Activated CD8-positive, alpha-beta T cell treated with anti-CD3 and anti-CD28 coated beads for 36 hours (primary cell): Measurements from ENCODE around the gene RTN4RL1. TPM values are rescaled to one million over a fixed set of nuclear protein-coding genes. Genes with fewer than 3 reads are reported as not detected.

ENCODE experiments used
- ATAC-seq: fragments of 200-7000 bp; cut with Tn5 transposase; one replicate; pipeline ENCODE4 v1.10.0; 2021; ENCODE audit warnings: mild to moderate bottlenecking, moderate library complexity
- CTCF ChIA-PET: fragments of 350-600 bp; sonication (Branson Sonifier 250); formaldehyde crosslinking; loops from one replicate; lab custom pipeline; 2021; ENCODE audit warnings: antibody characterized with exemption; lab: Charles Lee
- POLR2A ChIA-PET: fragments of 350-600 bp; sonication (Branson Sonifier 250); formaldehyde crosslinking; loops from one replicate; lab custom pipeline; 2021; ENCODE audit warnings: antibody characterized with exemption; lab: Charles Lee
- DNase-seq: peaks from one replicate; pipeline ENCODE4 v3.0.0-alpha.2; 2020
- H3K27ac Mint-ChIP-seq: one replicate; pipeline ENCODE4 v1.8.0; 2021; ENCODE audit warnings: mild to moderate bottlenecking, mixed read lengths
- H3K27me3 Mint-ChIP-seq: one replicate; pipeline ENCODE4 v1.8.0; 2021; ENCODE audit warnings: mixed read lengths
- H3K36me3 Mint-ChIP-seq: one replicate; pipeline ENCODE4 v1.8.0; 2021; ENCODE audit warnings: low read depth, mixed read lengths
- H3K4me1 Mint-ChIP-seq: one replicate; pipeline ENCODE4 v1.8.0; 2021; ENCODE audit warnings: low read depth, mixed read lengths
- H3K4me3 Mint-ChIP-seq: one replicate; pipeline ENCODE4 v1.8.0; 2021; ENCODE audit warnings: mild to moderate bottlenecking, moderate library complexity, mixed read lengths
- H3K9me3 Mint-ChIP-seq: one replicate; pipeline ENCODE4 v1.8.0; 2021; ENCODE audit warnings: mixed read lengths
- intact Hi-C: fragments of 100-400 bp; cut with micrococcal nuclease; formaldehyde crosslinking; loops from one replicate; pipeline ENCODE4 v1.10.0; 2022
- total RNA-seq, 2 experiments: library from RNA; stranded (reverse); gene quantifications; one replicate each; pipeline ENCODE4 v1.2.3, GENCODE V29; 2021
- TF ChIP-seq, protein P1 (sequence below): fragments of 200-600 bp; IDR thresholded peaks from one replicate; pipeline ENCODE4 v1.8.0; 2022; ENCODE audit warnings: antibody characterized with exemption, mild to moderate bottlenecking

Gene RTN4RL1
- total RNA-seq, 2 experiments from 2014 or later, result 0.27 to 0.49 TPM

DNA sequence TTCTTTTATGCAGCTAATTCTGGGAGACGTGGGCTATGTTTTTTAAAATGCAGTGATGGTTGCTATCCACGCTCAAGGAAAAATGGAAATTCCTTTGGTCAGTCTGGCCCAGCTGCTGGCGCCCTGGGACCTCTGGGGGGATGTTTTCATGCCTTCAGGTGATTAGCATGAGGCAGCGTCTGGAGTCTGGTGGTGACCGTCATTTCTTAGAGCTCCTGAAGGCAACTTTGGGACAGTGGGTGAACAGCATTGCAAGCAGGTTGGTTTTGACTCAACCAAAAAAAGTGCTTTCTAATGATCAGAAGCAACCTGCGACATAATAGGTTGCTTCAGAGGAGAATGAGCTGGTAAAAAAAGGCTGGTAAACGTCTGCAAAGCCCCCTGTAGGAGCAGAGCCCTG, 113.0 kb downstream of the RTN4RL1 start:
- ChIA-PET POLR2A (no interaction called here), CTCF (interaction anchor here (1.2 kb wide), 1 partner anchor 101 kb away, joined by 3 read pairs; no protein-coding TSS in a partner anchor)
- H3K4me1 Mint-ChIP-seq, result peaks cover 7% of the 10 kb centered on the region
- TF ChIP-seq, protein P1, sequence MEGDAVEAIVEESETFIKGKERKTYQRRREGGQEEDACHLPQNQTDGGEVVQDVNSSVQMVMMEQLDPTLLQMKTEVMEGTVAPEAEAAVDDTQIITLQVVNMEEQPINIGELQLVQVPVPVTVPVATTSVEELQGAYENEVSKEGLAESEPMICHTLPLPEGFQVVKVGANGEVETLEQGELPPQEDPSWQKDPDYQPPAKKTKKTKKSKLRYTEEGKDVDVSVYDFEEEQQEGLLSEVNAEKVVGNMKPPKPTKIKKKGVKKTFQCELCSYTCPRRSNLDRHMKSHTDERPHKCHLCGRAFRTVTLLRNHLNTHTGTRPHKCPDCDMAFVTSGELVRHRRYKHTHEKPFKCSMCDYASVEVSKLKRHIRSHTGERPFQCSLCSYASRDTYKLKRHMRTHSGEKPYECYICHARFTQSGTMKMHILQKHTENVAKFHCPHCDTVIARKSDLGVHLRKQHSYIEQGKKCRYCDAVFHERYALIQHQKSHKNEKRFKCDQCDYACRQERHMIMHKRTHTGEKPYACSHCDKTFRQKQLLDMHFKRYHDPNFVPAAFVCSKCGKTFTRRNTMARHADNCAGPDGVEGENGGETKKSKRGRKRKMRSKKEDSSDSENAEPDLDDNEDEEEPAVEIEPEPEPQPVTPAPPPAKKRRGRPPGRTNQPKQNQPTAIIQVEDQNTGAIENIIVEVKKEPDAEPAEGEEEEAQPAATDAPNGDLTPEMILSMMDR, result no peak
- H3K4me3 Mint-ChIP-seq, result no peak overlapping the region
- H3K27ac Mint-ChIP-seq, result no peak overlapping the region
- no peaks in the 10 kb centered on the region for H3K9me3 Mint-ChIP-seq
- H3K36me3 Mint-ChIP-seq, result no peaks in the 10 kb centered on the region
- intact Hi-C loops, result no loop called here
- DNase-seq (no peak), ATAC-seq (no peak)
- peaks cover 33% of the 10 kb centered on the region for H3K27me3 Mint-ChIP-seq

DNA sequence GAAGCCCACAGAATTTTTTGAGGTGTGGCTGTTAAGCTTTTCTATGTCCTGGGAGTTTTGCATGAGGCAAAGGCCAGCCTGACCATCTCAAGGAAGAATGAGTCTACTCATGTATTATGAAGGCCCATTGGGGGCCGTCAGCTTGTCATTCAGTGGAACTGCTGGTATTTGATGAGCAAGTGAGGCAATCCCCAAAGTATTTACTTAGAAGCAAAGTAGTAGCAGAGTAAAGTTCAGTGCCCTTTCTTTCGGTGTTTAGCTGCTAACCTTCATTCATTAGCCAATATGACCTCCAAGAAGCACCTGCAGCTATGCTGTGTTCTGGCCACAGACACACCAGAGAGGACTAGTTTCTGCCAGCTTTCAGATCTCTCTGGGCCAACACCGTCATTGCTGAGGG, 115.1 kb downstream of the RTN4RL1 start:
- intact Hi-C loops, result loop anchor here (5.0 kb wide), 1 partner anchor 117 kb away; the partner anchor contains the start of gene RTN4RL1
- CTCF ChIA-PET, result interaction anchor here (0.8 to 2.3 kb wide), 7 partner anchors 17 to 188 kb away, joined by 3 to 9 read pairs (median 5); partner anchors contain the start of gene RTN4RL1
- H3K27me3 Mint-ChIP-seq, result peaks cover 47% of the 10 kb centered on the region
- DNase-seq (no peak), ATAC-seq (no peak)
- H3K36me3 Mint-ChIP-seq, result no peaks in the 10 kb centered on the region
- TF ChIP-seq, protein P1, result no peak
- no peak overlapping the region for H3K4me3 Mint-ChIP-seq
- H3K4me1 Mint-ChIP-seq, result peaks cover 7% of the 10 kb centered on the region
- POLR2A ChIA-PET, result interaction anchor here (0.7 kb wide), 1 partner anchor 116 kb away, joined by 3 read pairs; no protein-coding TSS in a partner anchor
- no peaks in the 10 kb centered on the region for H3K9me3 Mint-ChIP-seq
- H3K27ac Mint-ChIP-seq, result no peak overlapping the region

- ChIA-PET CTCF (interaction anchor here (0.6 to 2.3 kb wide), 17 partner anchors 10 to 349 kb away, joined by 3 to 9 read pairs (median 4); partner anchors contain the start of gene RTN4RL1), POLR2A (interaction anchor here (0.6 kb wide), 1 partner anchor 105 kb away, joined by 3 read pairs; no protein-coding TSS in a partner anchor)
- DNase-seq (peak; percentile 62), ATAC-seq (peak; percentile 74)
- H3K36me3 Mint-ChIP-seq, result no peaks in the 10 kb centered on the region
- no peaks in the 10 kb centered on the region for H3K9me3 Mint-ChIP-seq
- no peak overlapping the region for H3K27ac Mint-ChIP-seq
- TF ChIP-seq, protein P1, result peak; percentile 65
- no peak overlapping the region for H3K4me3 Mint-ChIP-seq
- intact Hi-C loops, result loop anchor here (5.0 kb wide), 1 partner anchor 118 kb away; the partner anchor contains the start of gene RTN4RL1
- peaks cover 7% of the 10 kb centered on the region for H3K4me1 Mint-ChIP-seq
- H3K27me3 Mint-ChIP-seq, result peaks cover 51% of the 10 kb centered on the region
Measured at GRCh38 chr17:1908699-1909309, 116.3 kb downstream of the RTN4RL1 start.

DNA sequence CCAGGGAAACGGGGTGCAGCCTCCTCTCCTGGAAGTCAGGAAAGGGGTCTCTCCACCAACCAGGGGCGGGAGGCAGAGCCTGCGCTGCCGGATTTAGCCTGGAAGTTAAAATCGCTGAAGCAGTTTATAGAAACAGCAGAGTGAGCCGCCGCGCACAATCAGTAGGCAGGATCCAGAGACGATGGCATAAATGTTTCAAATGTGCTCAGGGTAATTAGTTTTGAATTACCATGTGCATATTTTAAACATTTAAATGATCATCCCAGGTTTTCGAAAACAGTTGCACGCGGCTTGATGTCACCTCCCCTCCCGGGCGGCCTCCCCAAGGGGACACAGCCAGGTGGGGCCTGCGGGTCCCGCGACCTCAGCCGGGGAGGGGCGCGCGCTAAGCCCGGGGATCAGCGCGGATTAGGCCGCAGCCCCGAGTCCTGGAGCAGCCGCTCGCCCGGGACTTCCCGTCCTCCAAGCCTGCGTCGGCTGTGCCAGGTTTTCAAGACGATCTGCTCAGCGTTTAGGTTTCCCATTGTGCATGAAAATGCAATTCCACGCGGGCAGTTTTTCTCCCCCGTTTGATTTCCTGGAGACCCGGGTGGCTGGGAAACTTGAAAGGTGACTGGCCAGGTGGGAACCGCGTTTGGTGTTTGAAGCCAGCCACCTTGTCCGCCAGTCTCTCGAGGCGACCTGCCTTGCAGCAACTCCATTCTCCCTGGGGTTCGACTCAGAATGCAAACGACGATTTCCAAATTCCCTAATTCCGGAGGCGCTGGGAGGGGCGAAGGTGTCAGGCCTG, 117.0 kb downstream of the RTN4RL1 start:
- CTCF ChIA-PET, result interaction anchor here (0.6 to 2.3 kb wide), 13 partner anchors 11 to 350 kb away, joined by 3 to 9 read pairs (median 4); partner anchors contain the start of gene RTN4RL1
- intact Hi-C loops, result loop anchor here (5.0 kb wide), 1 partner anchor 119 kb away; the partner anchor contains the start of gene RTN4RL1
- peaks cover 48% of the 10 kb centered on the region for H3K27me3 Mint-ChIP-seq
- no peaks in the 10 kb centered on the region for H3K9me3 Mint-ChIP-seq
- no peaks in the 10 kb centered on the region for H3K36me3 Mint-ChIP-seq
- H3K4me3 Mint-ChIP-seq, result no peak overlapping the region
- peaks cover 7% of the 10 kb centered on the region for H3K4me1 Mint-ChIP-seq
- DNase-seq, result peak; percentile 17
- ATAC-seq, result no peak
- TF ChIP-seq, protein P1, result no peak
- H3K27ac Mint-ChIP-seq, result no peak overlapping the region
- POLR2A ChIA-PET, result no interaction called here
